ENCODE results near the gene HAGHL.

- TF ChIP-seq MAX (IDR thresholded peaks at IDR 0.05) (no peak), FOXA1 (IDR thresholded peaks at IDR 0.05) (no peak), GABPA (IDR thresholded peaks at IDR 0.05 in 1 of 2, conservative IDR thresholded peaks at IDR 0.05 in 1 of 2) (no peak), ATF3 (IDR thresholded peaks at IDR 0.05) (no peak), JUND (IDR thresholded peaks at IDR 0.05) (no peak), EGR1 (IDR thresholded peaks at IDR 0.05; ENCODE audit: low read depth in 2 of 2) (no peak), YY1 (IDR thresholded peaks at IDR 0.05) (no peak), TAF1 (conservative IDR thresholded peaks at IDR 0.05) (no peak), HNF4A (conservative IDR thresholded peaks at IDR 0.05) (no peak)
- TF ChIP-seq, protein P1, sequence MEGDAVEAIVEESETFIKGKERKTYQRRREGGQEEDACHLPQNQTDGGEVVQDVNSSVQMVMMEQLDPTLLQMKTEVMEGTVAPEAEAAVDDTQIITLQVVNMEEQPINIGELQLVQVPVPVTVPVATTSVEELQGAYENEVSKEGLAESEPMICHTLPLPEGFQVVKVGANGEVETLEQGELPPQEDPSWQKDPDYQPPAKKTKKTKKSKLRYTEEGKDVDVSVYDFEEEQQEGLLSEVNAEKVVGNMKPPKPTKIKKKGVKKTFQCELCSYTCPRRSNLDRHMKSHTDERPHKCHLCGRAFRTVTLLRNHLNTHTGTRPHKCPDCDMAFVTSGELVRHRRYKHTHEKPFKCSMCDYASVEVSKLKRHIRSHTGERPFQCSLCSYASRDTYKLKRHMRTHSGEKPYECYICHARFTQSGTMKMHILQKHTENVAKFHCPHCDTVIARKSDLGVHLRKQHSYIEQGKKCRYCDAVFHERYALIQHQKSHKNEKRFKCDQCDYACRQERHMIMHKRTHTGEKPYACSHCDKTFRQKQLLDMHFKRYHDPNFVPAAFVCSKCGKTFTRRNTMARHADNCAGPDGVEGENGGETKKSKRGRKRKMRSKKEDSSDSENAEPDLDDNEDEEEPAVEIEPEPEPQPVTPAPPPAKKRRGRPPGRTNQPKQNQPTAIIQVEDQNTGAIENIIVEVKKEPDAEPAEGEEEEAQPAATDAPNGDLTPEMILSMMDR (IDR thresholded peaks at IDR 0.05; ENCODE audit: low read depth, low read length, missing input control): no peak
- TF ChIP-seq, protein P2, sequence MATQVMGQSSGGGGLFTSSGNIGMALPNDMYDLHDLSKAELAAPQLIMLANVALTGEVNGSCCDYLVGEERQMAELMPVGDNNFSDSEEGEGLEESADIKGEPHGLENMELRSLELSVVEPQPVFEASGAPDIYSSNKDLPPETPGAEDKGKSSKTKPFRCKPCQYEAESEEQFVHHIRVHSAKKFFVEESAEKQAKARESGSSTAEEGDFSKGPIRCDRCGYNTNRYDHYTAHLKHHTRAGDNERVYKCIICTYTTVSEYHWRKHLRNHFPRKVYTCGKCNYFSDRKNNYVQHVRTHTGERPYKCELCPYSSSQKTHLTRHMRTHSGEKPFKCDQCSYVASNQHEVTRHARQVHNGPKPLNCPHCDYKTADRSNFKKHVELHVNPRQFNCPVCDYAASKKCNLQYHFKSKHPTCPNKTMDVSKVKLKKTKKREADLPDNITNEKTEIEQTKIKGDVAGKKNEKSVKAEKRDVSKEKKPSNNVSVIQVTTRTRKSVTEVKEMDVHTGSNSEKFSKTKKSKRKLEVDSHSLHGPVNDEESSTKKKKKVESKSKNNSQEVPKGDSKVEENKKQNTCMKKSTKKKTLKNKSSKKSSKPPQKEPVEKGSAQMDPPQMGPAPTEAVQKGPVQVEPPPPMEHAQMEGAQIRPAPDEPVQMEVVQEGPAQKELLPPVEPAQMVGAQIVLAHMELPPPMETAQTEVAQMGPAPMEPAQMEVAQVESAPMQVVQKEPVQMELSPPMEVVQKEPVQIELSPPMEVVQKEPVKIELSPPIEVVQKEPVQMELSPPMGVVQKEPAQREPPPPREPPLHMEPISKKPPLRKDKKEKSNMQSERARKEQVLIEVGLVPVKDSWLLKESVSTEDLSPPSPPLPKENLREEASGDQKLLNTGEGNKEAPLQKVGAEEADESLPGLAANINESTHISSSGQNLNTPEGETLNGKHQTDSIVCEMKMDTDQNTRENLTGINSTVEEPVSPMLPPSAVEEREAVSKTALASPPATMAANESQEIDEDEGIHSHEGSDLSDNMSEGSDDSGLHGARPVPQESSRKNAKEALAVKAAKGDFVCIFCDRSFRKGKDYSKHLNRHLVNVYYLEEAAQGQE (IDR thresholded peaks at IDR 0.05): no peak
These were observed 40.1 kb downstream of the HAGHL start for GRCh38 chr16:766820-767640.

Measured in liver (tissue), 3 donors.